GM12874 (cell line): Measurements from ENCODE around the gene BRF1.

ENCODE experiments used
- CTCF ChIP-seq: IDR thresholded peaks from 2 replicates; pipeline ENCODE4 v1.5.1; 2011; ENCODE audit warnings: low read depth, mild to moderate bottlenecking, control low read depth, low read length, moderate library complexity; ENCODE audit not compliant: insufficient read depth

The BRF1 gene

DNA sequence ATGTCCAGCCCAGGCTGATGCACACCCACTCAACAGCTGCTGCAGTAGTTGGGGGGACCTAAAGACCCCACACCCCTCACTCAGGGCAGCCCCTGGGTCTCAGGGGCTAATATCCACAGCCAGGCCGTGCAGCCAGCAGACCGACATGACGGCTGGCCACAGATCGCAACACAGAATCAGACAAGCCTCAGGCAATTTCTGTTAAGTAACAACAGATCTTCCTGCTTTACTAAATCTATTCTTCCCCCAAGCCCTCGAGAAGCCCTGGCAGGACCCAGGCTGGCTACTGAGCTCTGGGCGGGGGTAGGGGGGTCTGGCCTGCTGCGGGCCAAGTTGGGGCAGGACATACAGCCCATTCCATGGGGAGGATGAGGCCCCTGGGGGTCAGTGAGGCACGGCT is 91.7 kb downstream of the BRF1 start:
- no peak for TF ChIP-seq CTCF

DNA sequence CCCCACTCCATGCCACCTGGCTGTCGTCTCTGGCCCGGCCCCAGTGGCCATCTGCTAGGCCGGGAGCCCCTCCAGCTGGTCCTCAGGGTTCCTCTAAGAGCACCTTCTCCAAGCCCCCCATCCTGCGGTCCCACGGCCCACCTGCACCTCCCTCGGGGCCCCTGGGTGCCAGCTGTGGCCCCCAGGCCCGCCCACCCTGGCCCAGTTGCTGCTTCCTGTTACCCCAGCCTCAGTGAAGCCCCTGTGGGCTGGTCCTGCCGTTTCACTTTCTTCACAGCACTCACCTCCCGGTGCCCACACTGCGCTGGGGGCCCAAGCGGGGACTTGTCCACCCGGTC is 92.1 kb downstream of the BRF1 start:
- TF ChIP-seq CTCF, result no peak

GRCh38 chr14:105207996-105208737 is 92.6 kb downstream of the BRF1 start:
- TF ChIP-seq CTCF, result no peak

DNA sequence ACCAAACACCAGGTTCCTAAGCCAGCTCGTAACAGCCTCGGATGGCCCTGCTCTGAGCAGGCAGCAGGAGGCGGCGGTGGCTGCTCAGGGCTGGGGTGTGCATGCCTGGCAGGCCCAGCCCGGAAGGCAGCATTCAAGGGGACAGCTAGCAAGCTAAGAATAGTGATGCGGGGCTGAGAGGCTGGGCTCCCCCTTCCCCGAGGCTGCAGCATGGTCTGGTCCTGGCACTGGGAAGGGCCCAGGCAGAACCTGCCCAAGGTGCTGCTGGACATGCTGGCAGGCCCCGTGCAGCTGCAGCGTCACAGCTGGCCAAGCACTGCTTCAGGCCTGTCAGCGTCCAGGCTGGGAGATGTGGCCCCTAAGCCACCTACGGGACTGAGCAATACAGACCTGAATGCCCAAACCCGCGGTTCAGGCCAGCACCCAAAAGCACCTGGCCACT is 93.3 kb downstream of the BRF1 start:
- TF ChIP-seq CTCF, result no peak

DNA sequence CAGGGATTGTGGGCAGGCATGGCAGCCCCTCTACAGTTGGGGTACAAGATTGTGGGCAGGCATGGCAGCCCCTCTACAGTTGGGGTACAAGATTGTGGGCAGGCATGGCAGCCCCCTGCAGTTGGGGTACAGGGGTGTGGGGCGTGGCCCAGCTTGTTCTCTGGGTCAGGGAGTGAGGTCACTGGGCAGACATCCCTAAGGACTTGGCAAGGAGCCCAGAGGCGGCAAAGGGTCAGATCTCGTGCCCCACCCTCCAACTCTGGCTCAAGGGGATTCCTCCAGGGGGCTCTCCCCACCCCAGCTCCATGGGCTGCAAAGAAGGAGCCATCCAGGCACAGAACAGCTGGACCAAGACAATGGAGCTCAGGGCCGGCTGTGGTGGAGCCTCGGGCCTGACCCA is 93.9 kb downstream of the BRF1 start:
- TF ChIP-seq CTCF, result no peak

GRCh38 chr14:105205673-105206208 is 95.1 kb downstream of the BRF1 start:
- no peak for TF ChIP-seq CTCF

- no peak for TF ChIP-seq CTCF
Observed at GRCh38 chr14:105204931-105205672, 95.7 kb downstream of the BRF1 start.
